ENCODE data around the gene ARHGEF38. TPM values are rescaled to one million over a fixed set of nuclear protein-coding genes. Genes with fewer than 3 reads are reported as not detected.

The ARHGEF38 gene
- total RNA-seq, 1 donor from 2014 or later, result not detected

- no peak for DNase-seq (ENCODE audit: low spot score in 2 of 2)
- Histone ChIP-seq H3K4me3 (no peak overlapping the region), H3K36me3 (no peaks in the 10 kb centered on the region), H3K4me1 (no peaks in the 10 kb centered on the region), H3K9me3 (no peaks in the 10 kb centered on the region), H3K27ac (no peak overlapping the region), H3K27me3 (no peaks in the 10 kb centered on the region)
- intact Hi-C loops (cut with DNase I), result no loop called here
- TF ChIP-seq CTCF (IDR thresholded peaks at IDR 0.05), result no peak
Measured at GRCh38 chr4:105613306-105613705, 60.9 kb downstream of the ARHGEF38 start.

GRCh38 chr4:105619188-105619931, 66.9 kb downstream of the ARHGEF38 start:
- Histone ChIP-seq H3K9me3 (no peaks in the 10 kb centered on the region), H3K27ac (peak overlapping the region in 1 of 2 donors; percentile 3), H3K27me3 (no peaks in the 10 kb centered on the region), H3K36me3 (no peaks in the 10 kb centered on the region), H3K4me1 (no peaks in the 10 kb centered on the region), H3K4me3 (no peak overlapping the region)
- intact Hi-C loops (cut with DNase I), result no loop called here
- no peak for TF ChIP-seq CTCF (IDR thresholded peaks at IDR 0.05)
- no peak for DNase-seq (ENCODE audit: low spot score in 2 of 2)

GRCh38 chr4:105620640-105621323, 68.4 kb downstream of the ARHGEF38 start:
- intact Hi-C loops (cut with DNase I), result no loop called here
- Histone ChIP-seq H3K36me3 (no peaks in the 10 kb centered on the region), H3K27me3 (no peaks in the 10 kb centered on the region), H3K27ac (no peak overlapping the region), H3K9me3 (no peaks in the 10 kb centered on the region), H3K4me1 (no peaks in the 10 kb centered on the region), H3K4me3 (no peak overlapping the region)
- no peak for TF ChIP-seq CTCF (IDR thresholded peaks at IDR 0.05)
- no peak for DNase-seq (ENCODE audit: low spot score in 2 of 2)

- Histone ChIP-seq H3K27me3 (no peaks in the 10 kb centered on the region), H3K9me3 (no peaks in the 10 kb centered on the region), H3K27ac (no peak overlapping the region), H3K4me1 (no peaks in the 10 kb centered on the region), H3K36me3 (no peaks in the 10 kb centered on the region), H3K4me3 (no peak overlapping the region)
- no peak for DNase-seq (ENCODE audit: low spot score in 2 of 2)
- no peak for TF ChIP-seq CTCF (IDR thresholded peaks at IDR 0.05)
- intact Hi-C loops (cut with DNase I), result no loop called here
Measured at GRCh38 chr4:105622269-105622668, 69.8 kb downstream of the ARHGEF38 start.

- no peak overlapping the region for H3K27ac ChIP-seq
- no peak for DNase-seq (ENCODE audit: low spot score in 2 of 2)
- TF ChIP-seq CTCF (IDR thresholded peaks at IDR 0.05), result no peak
- no peaks in the 10 kb centered on the region for H3K27me3 ChIP-seq
- H3K9me3 ChIP-seq, result no peaks in the 10 kb centered on the region
- H3K36me3 ChIP-seq, result no peaks in the 10 kb centered on the region
- no peak overlapping the region for H3K4me3 ChIP-seq
- intact Hi-C loops (cut with DNase I), result no loop called here
- H3K4me1 ChIP-seq, result no peaks in the 10 kb centered on the region
Measured at GRCh38 chr4:105623099-105623498, 70.7 kb downstream of the ARHGEF38 start.

Measured in ascending aorta (tissue), 2 donors.